Measurements from ENCODE around the gene MTSS2.

The MTSS2 gene

DNA sequence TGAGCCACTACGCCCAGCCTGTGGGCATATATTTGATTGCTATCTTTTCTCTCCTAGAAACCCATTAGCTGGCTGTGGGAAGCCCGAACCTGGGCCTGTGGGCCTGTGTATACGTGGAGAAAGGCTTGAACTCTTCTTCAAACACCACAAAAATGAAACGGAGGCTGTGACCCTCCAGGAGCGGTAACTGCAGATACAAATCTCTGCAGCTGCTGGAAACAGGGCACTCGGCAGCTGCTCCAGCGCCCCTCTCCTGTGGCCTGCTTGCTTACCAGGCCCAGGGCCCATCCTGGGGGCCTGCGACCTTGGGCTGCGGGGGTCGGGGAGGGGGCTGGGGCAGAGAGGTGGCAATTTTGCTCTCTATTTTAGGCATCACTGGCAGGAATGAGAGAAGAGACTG is 28.0 kb upstream of the MTSS2 start:
- no peak for DNase-seq

DNA sequence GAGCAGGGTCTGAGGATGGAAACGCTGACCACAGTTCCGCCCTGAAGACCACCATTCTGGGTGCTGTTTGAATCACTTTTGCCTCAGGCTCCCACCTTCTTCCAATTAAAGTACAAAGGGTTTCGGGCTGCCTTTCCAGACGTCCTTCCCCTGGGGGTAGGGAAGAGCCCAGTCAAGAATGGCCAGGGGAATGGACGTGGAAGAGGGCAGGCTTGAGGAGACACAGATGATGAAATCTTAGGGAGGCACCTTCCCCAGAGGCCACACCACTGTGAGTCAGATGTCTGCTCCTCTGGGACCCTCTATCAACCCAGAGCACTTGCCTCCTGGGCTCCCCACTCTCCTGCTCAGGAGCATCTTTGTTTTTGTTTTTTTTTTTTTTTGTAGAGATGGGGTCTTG is 27.5 kb upstream of the MTSS2 start:
- DNase-seq = no peak

DNA sequence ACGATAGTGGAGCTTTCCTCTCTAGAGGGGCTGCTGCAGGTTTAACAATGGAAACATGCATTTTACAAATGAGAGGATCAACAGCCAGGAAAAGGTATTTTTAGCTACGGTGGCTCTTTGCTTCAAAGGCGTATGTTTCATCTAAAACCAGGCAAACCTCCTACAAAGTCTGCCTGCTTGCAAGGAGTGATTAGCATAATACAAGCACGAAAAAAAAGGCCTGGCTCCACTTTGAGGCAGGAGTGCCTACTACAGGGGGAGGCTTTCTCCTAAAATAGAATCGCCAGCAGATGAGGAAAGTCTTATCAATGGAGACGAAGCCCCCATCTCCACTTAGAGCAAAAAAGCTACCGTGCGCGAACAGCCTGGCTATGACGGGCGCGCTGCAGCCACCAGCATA is 27.1 kb upstream of the MTSS2 start:
- DNase-seq = no peak

DNA sequence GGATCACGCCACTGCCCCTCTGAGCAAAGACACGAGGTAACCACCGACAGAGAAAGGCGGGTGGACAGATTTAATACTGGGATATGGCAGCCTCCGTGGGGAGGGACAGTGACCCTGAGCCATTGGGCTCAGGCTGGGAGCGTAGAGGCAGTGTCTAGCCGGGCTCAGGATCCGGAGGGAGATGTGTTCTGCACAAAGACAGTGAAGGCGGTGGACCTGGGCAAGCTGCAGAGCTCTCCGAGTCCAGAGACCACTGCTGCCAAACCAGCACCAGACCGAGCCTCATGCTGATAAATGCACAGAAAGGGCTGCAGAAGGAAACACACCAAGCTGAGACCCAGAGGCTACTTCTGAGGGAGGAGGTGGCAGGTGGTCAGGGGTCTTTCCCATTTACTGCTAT is 26.5 kb upstream of the MTSS2 start:
- no peak for DNase-seq

DNA sequence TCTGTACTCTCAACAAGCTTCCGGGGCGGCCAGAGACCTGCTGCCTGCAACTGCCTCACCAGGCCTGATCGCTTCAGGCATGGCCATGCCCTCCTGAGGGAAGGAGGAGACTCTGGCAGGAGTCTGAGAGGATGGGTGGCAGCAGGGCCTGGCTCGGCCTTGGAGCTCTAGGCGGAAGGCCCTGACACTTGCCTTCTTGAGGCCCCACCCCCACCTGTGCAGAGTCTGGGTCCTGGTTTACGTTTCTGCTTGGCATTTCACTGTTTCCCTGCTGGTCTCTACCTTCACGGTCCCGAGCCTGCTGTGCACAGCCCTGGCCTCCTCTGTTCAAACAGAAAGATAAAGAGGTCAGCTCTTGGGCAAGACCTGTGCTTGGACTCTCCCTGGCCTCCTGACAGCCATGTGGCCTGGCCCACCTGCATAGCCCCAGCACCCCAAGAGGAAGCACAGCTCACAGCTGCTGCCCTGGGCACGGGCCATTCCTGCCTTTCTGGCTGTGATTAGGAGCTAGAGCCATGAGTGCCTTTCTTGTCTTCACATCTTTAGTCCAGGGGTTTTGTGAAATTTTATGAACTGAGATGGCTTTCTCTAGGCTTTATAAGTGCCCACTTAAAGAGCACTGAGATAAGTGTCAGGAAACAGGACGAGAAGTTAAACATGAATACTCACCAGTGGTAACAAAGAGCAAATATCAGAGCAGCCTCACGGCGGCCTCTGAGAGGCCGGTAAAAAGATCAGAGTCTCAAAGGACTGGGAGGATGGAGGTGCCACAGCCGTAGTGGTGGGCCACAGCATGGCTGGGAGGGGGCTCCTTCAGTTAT is 25.6 kb upstream of the MTSS2 start:
- no peak for DNase-seq

DNA sequence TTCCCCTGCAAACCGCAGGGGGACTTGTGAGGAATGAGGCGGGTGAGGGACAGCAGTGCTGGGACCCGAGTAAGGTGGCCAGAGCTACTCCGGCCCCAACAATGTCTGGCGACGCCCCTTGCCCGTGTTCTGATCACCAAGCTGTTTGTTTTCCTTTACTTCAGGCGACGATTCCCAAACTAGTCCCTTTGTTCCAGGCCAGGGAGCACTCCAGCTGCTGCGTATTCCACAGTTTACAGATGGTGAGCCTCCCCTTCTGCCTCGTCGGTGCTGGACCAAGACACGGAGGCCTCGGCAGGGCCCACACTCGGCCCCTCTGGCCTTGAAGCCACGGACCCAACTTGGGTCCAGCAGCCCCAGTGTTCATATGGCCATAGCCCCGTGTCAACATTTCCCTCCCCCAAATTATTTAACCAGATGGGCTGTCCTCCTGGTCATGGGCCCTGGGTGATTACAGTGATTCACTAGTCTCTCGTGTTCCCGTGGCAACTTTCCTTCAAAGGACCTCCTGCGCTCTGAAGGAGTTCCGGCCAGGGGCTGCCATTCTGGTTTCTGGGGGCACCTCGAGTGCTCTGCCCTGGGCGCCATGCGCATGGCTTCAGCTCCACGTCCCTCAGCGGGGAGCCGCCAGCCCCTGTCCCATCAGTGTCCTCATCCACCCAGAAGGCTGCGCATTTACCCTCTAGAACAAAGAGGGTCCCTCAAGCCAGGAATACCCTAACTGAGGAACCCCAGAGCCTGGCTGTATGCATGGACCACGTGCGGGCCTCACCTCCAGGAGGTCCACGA is 24.8 kb upstream of the MTSS2 start:
- no peak for DNase-seq

DNA sequence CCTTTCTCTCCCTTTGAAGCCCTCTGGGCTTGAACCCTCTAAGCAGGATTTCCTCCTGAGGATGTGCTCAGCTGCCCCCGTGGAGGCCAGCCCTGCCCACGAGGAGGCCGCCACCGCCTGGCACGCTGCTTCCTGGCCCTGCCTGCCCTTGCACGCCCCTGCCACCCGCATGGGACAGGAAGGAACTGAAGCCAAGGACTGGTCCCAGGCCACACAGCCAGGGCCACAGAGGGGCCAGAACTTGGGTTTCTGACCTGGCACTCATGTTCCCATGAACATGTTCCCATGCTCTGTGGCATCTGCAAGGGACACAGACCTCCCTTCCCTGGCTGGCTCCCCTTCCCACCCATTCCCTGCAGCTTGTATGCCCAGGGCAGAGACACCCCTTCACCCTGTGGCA is 24.1 kb upstream of the MTSS2 start:
- no peak for DNase-seq

DNA sequence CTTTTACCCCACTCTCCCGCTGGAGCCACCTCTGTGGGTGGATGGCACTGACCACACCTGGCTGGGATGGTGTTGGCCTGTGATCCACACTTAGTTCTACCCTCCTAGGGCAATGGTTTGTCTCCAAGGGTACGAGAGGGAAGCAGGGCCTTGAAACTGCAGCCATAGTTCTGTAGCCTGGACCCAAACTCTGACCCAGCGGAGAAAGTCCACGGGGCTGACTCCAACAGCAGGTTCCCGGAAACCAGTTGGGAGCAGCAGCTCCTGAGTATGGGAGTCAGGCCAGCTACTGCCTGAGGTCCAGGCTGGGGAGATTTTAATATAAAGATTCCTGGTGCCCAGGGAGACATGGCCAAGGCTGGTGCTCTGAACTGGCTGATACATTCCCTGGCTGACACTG is 23.6 kb upstream of the MTSS2 start:
- DNase-seq = no peak

DNA sequence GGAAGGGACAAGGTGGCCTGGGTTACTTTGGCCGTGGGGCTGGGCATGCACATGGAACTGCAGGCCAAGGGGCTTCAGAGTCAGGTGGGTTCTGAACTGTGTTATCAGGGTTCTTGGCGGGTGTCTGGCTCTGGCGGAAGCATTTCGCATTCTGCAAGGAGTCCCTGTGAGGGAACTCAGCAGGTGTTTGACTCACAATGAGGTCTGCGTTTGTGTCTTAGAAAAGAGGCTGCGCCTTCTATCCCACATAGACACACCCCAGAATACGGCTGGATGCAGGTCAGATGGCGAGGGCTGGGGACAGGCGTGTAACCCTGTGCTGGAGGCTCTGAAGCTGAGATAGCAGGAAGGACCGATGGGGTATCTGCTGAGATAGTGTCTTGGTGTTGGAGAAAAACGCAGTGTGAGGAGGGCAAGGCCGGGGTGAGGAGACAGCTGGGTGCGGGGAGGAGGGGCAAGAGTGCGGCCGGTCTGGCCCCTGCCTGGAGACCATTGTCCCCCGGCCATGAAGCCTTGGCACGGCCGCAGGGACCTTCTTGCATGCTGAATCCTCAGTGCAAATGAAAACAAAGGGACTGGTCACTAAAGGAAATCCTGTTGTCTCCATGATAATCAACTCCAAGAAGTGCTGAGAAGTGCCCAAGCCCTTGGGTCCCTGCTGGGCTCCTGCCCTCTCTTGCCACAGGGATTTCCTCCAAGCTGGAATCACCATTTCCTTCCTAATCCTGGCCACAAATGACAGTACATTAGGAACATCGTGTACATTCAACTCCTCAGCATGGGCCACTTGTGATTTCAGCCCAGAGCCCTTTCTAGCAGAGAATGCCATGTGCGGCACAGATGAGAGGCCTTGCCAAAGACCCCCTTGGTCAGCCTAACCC is 22.8 kb upstream of the MTSS2 start:
- no peak for DNase-seq

DNA sequence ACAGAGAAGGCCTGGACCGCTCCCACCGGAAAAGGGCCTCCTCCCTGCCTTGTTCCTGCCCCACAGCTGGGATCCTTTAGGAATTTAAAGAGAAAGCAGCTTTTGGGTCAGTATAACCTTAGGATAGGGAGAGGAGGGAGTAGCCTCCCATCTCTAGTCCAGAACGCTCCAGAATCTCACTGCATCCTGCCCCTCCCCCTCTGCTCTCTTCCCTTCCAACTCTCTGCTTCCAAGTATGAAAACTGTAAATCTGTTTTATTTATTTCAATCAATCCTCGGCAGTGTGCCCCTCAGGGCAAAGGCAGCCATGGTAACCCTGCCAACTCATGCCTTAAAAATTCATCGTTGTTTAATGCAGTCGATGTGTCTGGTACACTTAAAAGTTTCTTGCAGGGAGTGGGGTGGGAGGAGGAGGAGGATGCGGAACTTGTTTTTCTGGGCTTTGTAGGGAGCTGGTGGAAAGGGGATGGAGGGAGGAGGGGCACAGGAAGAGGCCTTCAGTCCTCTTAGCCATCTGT is 21.2 kb upstream of the MTSS2 start:
- peak in 1 of 2 experiments; percentile 58 for DNase-seq

DNA sequence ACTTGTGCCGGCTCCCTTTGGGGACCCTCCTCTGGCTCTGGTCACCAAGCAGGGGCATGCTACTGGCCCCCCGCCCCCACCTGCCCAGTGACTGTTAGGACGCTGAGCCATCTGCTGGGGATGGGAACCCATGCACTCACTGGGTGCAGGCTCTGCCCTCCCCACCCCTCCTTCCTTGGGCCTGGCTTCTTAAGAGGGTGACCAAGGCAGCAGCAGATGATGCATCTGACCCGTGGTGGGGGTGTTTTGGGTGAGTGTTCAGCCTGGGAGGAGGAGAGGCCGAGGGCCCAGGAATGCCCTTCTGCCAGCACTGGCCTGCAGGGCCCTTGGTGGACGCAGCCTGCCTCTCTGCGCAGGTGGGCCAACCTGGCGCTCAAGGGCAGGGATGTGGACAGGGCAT is 19.2 kb upstream of the MTSS2 start:
- DNase-seq = no peak

DNA sequence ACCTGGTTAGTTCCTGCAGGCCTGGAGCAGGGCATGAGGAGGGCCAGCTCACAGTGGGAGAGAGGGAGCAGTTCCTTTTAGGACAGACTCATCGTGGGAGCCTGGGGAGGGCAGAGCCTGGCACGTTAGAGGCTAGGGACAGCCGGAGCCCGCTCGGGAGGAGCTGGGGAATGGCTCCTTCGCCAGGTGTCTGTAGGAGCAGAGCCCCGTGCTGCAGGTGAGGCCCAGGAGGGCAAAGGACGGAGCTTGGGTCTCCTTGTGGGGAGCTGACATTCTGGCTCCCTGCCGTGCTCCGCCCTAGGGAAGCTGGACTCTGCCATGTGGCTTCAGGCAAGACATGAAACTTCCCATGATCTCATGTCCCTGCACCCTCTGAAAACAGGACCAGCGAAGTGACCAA is 18.7 kb upstream of the MTSS2 start:
- no peak for DNase-seq

DNA sequence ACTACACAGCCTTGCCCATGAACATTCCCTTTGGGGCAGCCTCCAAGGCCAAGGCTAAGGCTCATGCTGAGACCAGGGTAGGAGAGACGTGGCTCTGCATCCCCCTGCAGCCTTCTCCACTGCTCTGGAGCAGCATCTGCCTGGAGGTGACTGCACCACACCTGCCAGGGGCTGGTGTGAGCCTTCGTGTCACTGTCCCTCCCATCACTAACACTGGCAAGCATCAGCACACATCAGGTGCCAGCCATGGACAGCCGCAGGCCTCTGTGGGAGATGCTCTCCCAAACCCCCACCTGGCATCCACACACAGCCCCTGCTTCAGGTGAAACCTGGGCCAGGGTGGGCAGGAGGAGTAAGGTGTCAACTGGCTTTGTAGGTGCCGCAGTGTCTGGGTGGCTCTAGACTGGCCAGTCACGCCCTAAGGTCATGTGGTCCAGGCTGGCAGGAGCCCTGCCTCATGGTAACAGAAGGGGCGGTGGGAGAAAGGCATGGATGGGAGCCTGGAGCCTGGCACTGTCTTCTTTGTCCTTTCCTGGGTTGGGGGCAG is 18.1 kb upstream of the MTSS2 start:
- DNase-seq = no peak

DNA sequence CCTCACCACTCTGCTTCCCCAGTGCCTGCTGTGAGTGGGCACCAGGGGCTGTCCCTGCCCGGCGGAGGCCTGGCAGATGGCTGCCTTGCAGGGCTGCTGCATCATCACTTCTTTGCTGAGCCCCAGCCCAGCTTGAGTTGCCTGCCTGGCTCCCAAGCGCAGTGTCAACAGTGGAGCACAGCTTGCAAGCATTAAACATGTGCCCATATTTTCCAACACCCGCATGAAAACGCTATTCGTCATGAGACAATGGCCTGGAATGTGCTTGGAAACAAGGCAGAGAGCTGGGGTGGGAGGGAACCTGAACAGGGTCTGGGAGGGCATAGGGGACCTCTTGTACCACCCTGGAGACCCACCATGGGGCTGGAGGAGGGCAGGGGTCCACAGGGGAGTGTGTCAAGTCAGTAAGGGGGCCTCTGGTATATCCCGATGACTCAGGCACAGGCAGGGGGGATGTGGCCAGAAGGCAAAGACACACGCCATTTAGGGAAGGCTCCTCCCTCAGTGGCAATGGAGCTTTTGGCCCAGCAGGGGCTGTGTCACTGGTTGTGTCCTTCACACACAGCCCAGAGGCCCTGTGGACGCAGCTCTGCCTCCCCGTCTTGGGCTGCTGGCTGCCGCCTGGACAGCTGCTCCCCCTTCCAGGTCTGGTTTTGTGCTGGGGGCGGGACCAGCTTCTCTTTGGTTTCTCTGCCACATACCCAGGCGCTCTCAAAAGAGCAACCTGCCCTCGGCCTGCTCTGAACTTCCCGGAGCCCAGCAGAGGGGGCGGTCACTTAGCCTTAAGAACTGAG is 17.4 kb upstream of the MTSS2 start:
- no peak for DNase-seq

DNA sequence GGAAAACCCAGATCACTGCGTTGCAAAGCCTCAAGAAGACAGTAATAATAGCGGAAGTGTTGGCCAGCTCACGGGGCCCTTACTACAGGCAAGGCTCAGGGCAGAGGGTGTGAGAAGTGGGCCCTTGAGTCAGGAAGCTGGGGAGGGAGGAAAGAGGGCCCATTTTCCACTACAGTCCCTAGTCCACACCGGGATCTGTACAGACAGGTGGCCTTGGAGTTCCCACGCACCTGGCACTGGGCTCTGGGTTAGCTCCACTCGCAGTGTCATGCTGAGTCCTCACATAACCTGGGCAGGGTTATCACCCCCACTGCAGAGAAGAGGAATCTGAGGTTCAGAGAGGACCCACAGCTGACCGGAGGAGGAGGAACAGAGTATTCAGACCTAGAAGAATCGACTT is 16.8 kb upstream of the MTSS2 start:
- DNase-seq = no peak

DNA sequence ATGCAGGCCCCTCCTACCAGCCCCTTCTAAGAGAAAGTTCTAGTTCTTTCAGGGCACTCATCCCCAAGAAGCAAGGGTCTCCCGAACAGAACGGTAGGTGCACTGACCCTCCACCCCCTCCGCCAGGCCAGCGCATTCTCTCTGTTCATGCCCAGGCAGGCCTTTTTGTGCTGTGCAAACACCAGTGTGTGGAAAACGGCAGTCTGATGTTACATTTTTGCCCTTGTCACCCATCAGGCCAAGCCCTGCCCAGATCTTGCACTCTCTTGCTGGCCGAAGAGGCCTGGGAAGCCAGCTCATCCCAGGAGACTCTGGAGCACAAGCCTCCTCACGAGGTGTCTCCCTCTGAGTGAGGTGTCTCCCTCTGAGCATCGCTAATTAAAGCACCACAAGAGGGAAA is 16.1 kb upstream of the MTSS2 start:
- DNase-seq = no peak

DNA sequence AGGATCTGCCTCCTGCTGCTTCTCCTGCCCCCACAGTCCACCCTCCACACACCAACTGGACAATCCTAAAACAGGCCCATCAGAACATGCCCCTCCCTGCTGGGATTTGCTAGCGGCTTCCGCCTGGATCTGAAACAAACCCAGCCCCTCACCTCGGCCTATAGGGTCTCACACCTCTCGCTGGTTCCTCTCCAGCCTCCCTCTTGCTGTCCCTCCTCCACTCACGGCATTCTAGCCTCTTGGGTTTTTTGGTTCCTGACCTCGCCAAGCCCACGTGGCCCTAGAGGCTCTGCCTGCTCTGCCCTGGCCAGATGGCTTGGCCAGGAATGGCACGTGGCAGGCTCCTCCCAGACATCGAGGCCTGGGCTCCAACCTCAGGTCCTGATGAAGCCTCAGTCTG is 15.7 kb upstream of the MTSS2 start:
- no peak for DNase-seq

DNA sequence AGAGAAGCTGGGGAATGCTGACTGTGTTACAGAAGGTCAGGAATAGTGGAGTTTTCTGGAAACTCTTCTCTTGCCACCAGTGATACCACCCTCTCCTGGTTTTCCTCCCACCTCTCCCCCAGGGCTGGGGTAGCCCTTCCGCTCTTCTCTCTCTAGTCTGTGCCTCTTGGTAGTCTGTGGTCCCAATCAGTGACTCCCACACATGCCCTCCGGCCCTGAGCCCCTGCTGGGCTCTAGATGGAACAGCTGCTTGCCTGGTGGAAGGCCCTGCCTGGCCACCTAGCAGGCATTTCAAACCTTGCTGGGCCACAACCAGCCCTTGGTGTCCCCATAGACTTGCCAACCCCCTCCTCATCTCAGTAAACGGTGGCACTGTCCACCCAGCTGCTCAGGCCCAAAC is 15.2 kb upstream of the MTSS2 start:
- no peak for DNase-seq

DNA sequence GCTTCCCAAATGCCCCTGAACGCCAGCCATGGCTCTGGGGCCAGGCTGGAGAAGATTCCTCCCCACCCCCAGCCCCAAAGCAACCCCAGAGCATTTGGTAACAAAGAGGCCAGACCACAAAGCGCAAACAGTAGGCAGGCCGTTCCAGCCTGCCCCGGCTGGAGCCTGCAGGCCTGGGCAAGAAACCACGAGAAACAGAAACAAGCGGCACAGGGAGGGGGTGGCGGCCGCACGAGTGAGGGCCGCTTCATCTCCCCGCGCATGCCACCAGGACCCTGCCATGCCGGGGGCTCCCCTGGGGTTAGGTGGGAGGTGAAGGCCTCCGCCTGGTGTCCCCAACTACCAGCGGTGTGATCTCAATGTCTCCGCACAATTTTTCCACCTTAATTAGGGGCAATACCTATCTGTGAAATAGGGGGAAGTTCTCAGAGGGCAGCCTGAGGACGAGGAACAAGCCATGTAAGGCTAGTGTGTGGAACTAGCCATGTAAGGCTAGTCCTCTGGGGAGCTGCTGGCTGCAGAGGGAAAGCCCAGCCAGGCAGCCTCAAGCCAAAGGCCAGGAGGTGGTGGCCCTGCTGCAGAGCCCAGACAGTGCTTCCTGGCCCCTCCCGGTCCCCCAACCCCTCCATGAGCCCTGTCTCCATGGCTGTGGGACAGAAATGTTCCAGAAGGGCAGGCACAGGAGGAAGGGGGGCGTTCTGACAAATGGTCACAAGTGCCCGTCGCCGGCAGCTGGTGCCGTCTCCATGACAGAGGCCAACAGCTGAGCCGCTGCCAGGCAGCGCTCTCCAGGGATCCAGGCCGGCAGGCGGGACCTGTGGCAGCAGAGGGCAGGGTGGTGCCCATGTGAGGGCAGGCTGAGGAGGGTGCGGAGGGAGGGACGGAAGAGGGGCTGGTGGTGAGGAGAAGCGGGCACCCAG is 14.5 kb upstream of the MTSS2 start:
- no peak for DNase-seq

DNA sequence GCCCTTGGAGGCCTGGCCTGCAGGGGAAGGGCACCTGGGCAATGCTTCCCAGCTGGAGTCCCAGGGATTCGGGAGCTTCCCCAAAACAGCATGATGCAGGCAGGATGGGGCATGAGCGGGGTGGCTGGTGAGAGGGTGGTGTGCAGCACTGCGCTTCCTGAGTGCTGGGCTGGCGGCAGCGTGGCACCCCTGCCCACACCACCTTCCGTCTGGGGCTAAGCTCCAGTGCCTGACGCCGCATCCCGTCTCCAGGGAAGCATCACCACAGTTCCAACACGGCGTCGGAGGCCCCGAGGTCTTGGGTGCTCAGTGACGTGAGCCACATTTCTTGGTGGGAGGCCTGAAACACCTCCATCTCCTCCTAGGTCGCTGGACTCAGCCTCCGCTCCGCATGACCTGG is 13.8 kb upstream of the MTSS2 start:
- DNase-seq = no peak

DNA sequence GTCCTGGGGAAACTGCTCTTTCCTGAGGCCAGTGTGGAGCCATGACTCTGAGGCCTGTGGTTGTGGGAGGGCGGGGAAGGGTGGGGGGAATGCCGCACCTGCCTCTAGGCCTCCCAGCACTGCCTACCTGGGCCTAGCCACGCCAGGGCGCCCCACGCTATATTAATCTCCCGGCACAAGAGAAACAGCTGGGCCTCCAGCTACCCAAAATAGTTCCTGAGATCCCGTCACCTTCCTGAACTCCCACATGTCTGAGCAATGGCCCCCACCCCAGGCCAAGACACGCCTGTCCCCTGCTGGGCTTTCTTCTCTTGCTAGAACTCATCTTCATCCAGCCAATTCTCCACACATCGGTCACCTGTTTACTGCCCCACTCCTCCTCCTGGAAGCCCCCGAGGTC is 13.0 kb upstream of the MTSS2 start:
- DNase-seq = no peak
